ACC112 (cell line): ENCODE measurements around the gene NR4A3.
"Not testable (repeated sequence)": the region's sequence is repeated elsewhere in the genome, so short reads cannot be mapped to it uniquely, and the experiment has no call there.

Experiments
- H2AFZ ChIP-seq: fragments of 200-600 bp; sonication (generic); one replicate; pipeline ENCODE4 v1.6.0; 2017; ENCODE audit warnings: antibody characterized with exemption, low read length; ENCODE audit not compliant: unreplicated experiment
- H3K27ac ChIP-seq: fragments of 200-600 bp; sonication (generic); 2 replicates; pipeline ENCODE4 v1.5.1; 2014; ENCODE audit warnings: low read depth, mild to moderate bottlenecking, antibody characterized with exemption, low read length, moderate library complexity
- H3K27me3 ChIP-seq: fragments of 200-600 bp; sonication (generic); 2 replicates; pipeline ENCODE4 v1.6.1; 2014; ENCODE audit warnings: mild to moderate bottlenecking, antibody characterized with exemption, low read length, moderate library complexity, mixed read lengths; ENCODE audit not compliant: insufficient read depth
- H3K36me3 ChIP-seq: fragments of 200-600 bp; sonication (generic); 2 replicates; pipeline ENCODE4 v1.6.1; 2016; ENCODE audit warnings: mild to moderate bottlenecking, antibody characterized with exemption, low read length, moderate library complexity, mixed read lengths; ENCODE audit not compliant: insufficient read depth
- H3K4me1 ChIP-seq: fragments of 200-600 bp; sonication (generic); one replicate; pipeline ENCODE4 v1.6.1; 2016; ENCODE audit warnings: low read length, mixed read lengths; ENCODE audit not compliant: insufficient read depth, unreplicated experiment, control insufficient read depth
- H3K4me3 ChIP-seq: fragments of 200-600 bp; sonication (generic); 2 replicates; pipeline ENCODE4 v1.5.1; 2014; ENCODE audit warnings: mild to moderate bottlenecking, low read depth, low read length
- H3K79me2 ChIP-seq: fragments of 200-600 bp; sonication (generic); one replicate; pipeline ENCODE4 v1.6.0; 2016; ENCODE audit warnings: low read length; ENCODE audit not compliant: control insufficient read depth, unreplicated experiment, insufficient read depth

Gene NR4A3

GRCh38 chr9:99835142-99835541 lies 13.5 kb downstream of the NR4A3 start:
- H2AFZ ChIP-seq: no peak overlapping the region
- no peaks in the 10 kb centered on the region for H3K27me3 ChIP-seq
- H3K27ac ChIP-seq: no peak overlapping the region
- no peaks in the 10 kb centered on the region for H3K79me2 ChIP-seq
- H3K36me3 ChIP-seq: no peaks in the 10 kb centered on the region
- no peaks in the 10 kb centered on the region for H3K4me1 ChIP-seq
- H3K4me3 ChIP-seq: no peak overlapping the region

GRCh38 chr9:99835581-99835980 lies 13.9 kb downstream of the NR4A3 start:
- H3K27me3 ChIP-seq: no peaks in the 10 kb centered on the region
- H3K27ac ChIP-seq: no peak overlapping the region
- no peak overlapping the region for H3K4me3 ChIP-seq
- no peaks in the 10 kb centered on the region for H3K36me3 ChIP-seq
- H2AFZ ChIP-seq: no peak overlapping the region
- H3K4me1 ChIP-seq: no peaks in the 10 kb centered on the region
- no peaks in the 10 kb centered on the region for H3K79me2 ChIP-seq

GRCh38 chr9:99840072-99840471 lies 18.4 kb downstream of the NR4A3 start:
- Histone ChIP-seq H3K4me1 (no peaks in the 10 kb centered on the region), H2AFZ (no peak overlapping the region), H3K27me3 (no peaks in the 10 kb centered on the region), H3K79me2 (no peaks in the 10 kb centered on the region), H3K36me3 (no peaks in the 10 kb centered on the region), H3K27ac (no peak overlapping the region), H3K4me3 (no peak overlapping the region)

- no peak overlapping the region for H2AFZ ChIP-seq
- no peak overlapping the region for H3K27ac ChIP-seq
- no peaks in the 10 kb centered on the region for H3K36me3 ChIP-seq
- H3K4me1 ChIP-seq: no peaks in the 10 kb centered on the region
- H3K79me2 ChIP-seq: no peaks in the 10 kb centered on the region
- no peak overlapping the region for H3K4me3 ChIP-seq
- H3K27me3 ChIP-seq: no peaks in the 10 kb centered on the region
Measured at GRCh38 chr9:99845063-99845462, 23.4 kb downstream of the NR4A3 start.

GRCh38 chr9:99848447-99848846 lies 26.8 kb downstream of the NR4A3 start:
- no peak overlapping the region for H3K27ac ChIP-seq
- no peaks in the 10 kb centered on the region for H3K36me3 ChIP-seq
- no peaks in the 10 kb centered on the region for H3K4me1 ChIP-seq
- H2AFZ ChIP-seq: no peak overlapping the region
- H3K27me3 ChIP-seq: no peaks in the 10 kb centered on the region
- no peaks in the 10 kb centered on the region for H3K79me2 ChIP-seq
- no peak overlapping the region for H3K4me3 ChIP-seq

GRCh38 chr9:99850736-99851499 lies 29.2 kb downstream of the NR4A3 start:
- Histone ChIP-seq H3K27me3 (no peaks in the 10 kb centered on the region), H3K4me1 (no peaks in the 10 kb centered on the region), H3K79me2 (no peaks in the 10 kb centered on the region), H3K36me3 (no peaks in the 10 kb centered on the region), H2AFZ (no peak overlapping the region), H3K27ac (no peak overlapping the region), H3K4me3 (no peak overlapping the region)

- Histone ChIP-seq H3K27me3 (no peaks in the 10 kb centered on the region), H3K79me2 (no peaks in the 10 kb centered on the region), H3K4me1 (no peaks in the 10 kb centered on the region), H2AFZ (no peak overlapping the region), H3K36me3 (no peaks in the 10 kb centered on the region), H3K27ac (no peak overlapping the region), H3K4me3 (no peak overlapping the region)
Measured at GRCh38 chr9:99851500-99851822, 29.8 kb downstream of the NR4A3 start.

GRCh38 chr9:99852617-99853016 lies 30.9 kb downstream of the NR4A3 start:
- Histone ChIP-seq H3K27ac (no peak overlapping the region), H2AFZ (no peak overlapping the region), H3K27me3 (no peaks in the 10 kb centered on the region), H3K36me3 (no peaks in the 10 kb centered on the region), H3K4me1 (no peaks in the 10 kb centered on the region), H3K79me2 (no peaks in the 10 kb centered on the region), H3K4me3 (no peak overlapping the region)

- Histone ChIP-seq H3K79me2 (no peaks in the 10 kb centered on the region), H2AFZ (no peak overlapping the region), H3K4me3 (no peak overlapping the region), H3K27me3 (no peaks in the 10 kb centered on the region), H3K4me1 (peaks cover 12% of the 10 kb centered on the region), H3K36me3 (no peaks in the 10 kb centered on the region), H3K27ac (no peak overlapping the region)
Measured at GRCh38 chr9:99855467-99856176, 33.9 kb downstream of the NR4A3 start.

- not testable (repeated sequence) for H3K27ac ChIP-seq, H2AFZ ChIP-seq, H3K4me3 ChIP-seq, H3K36me3 ChIP-seq, H3K79me2 ChIP-seq, H3K27me3 ChIP-seq
- peaks cover 12% of the 10 kb centered on the region for H3K4me1 ChIP-seq
Measured at GRCh38 chr9:99857576-99857975, 35.9 kb downstream of the NR4A3 start.

GRCh38 chr9:99858087-99858486 lies 36.4 kb downstream of the NR4A3 start:
- no peak overlapping the region for H3K4me3 ChIP-seq
- H3K4me1 ChIP-seq: peaks cover 12% of the 10 kb centered on the region
- H3K27ac ChIP-seq: no peak overlapping the region
- H3K79me2 ChIP-seq: no peaks in the 10 kb centered on the region
- no peaks in the 10 kb centered on the region for H3K27me3 ChIP-seq
- H2AFZ ChIP-seq: no peak overlapping the region
- no peaks in the 10 kb centered on the region for H3K36me3 ChIP-seq
